ENCODE data around the gene KCNAB3. TPM values are rescaled to one million over a fixed set of nuclear protein-coding genes. Genes with fewer than 3 reads are reported as not detected.

Gene KCNAB3
- total RNA-seq, 1 donor from 2014 or later = 0.06 TPM

GRCh38 chr17:7886227-7887037 is 43.2 kb downstream of the KCNAB3 start:
- DNase-seq (ENCODE audit: low read depth) = no peak
- TF ChIP-seq CTCF (conservative IDR thresholded peaks at IDR 0.05; ENCODE audit: low read depth, low read length) = no peak
- H3K4me3 ChIP-seq (ENCODE audit: low read depth, low read length) = peak overlapping the region; percentile 88

GRCh38 chr17:7885367-7886226 is 44.1 kb downstream of the KCNAB3 start:
- DNase-seq (ENCODE audit: low read depth) = no peak
- H3K4me3 ChIP-seq (ENCODE audit: low read depth, low read length) = peak overlapping the region; percentile 88
- no peak for TF ChIP-seq CTCF (conservative IDR thresholded peaks at IDR 0.05; ENCODE audit: low read depth, low read length)

DNA sequence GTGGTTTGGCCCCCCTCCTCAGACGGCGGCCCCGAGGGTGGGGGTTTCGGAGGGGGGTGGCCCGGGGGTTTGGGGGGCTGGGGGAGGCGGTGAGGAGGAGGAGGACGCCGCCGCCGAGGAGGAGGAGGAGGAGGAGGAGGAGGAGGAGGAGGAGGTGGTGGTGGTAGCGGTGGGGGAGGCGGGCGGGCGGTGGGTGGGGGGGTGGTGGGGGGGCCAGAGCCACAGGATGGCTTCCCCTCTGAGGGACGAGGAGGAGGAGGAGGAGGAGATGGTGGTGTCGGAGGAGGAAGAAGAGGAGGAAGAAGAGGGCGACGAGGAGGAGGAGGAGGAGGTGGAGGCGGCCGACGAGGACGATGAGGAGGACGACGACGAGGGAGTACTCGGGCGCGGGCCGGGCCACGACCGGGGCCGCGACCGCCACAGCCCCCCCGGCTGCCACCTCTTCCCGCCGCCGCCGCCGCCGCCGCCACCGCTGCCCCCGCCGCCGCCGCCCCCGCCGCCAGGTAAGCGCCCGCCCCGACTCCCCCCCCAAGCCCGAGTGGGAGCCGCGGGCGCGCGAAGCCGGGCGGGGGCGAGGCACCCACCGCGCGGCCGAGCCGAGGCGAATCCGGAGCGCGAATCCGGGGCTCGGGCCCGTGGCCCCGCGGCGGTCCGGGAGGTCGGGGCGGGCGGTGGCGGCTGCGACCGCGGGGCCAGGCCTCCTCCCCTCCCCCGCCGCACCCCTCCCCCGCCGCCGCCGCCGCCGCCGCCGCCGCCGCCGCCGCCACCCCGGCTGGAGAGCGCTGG is 44.9 kb downstream of the KCNAB3 start:
- DNase-seq (ENCODE audit: low read depth) = no peak
- peak overlapping the region; percentile 88 for H3K4me3 ChIP-seq (ENCODE audit: low read depth, low read length)
- no peak for TF ChIP-seq CTCF (conservative IDR thresholded peaks at IDR 0.05; ENCODE audit: low read depth, low read length)

DNA sequence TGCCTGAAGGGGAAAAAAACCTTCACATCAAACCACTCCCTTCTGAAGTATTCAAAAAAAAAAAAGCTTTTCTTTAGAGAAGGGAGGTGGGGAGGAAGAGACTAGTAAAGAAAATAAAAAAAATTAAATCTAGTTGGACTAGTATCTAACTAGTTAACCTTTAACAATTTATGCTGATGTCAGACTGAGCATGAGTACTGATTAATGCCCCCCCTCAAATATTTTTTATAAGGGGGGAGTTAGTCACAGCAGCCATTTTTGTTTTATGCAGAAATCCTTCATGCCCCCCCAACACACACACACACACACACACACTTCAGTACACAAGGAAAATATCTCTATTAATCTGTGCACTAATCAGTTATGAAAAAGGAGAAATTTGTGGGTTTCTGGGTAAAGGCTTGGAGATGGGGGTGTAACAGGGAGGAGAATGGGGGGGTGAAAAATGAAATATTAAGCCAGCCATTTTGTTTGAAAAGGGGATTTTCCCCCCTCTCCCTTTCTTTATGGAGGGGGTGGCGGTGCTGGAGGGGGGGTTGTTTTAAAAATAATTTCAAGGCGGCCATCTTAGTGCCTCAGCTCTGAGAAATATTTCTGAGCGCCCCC is 45.8 kb downstream of the KCNAB3 start:
- no peak for TF ChIP-seq CTCF (conservative IDR thresholded peaks at IDR 0.05; ENCODE audit: low read depth, low read length)
- peak overlapping the region; percentile 44 for H3K4me3 ChIP-seq (ENCODE audit: low read depth, low read length)
- no peak for DNase-seq (ENCODE audit: low read depth)

GRCh38 chr17:7882629-7883028 is 47.0 kb downstream of the KCNAB3 start:
- TF ChIP-seq CTCF (conservative IDR thresholded peaks at IDR 0.05; ENCODE audit: low read depth, low read length) = no peak
- no peak overlapping the region for H3K4me3 ChIP-seq (ENCODE audit: low read depth, low read length)
- DNase-seq (ENCODE audit: low read depth) = no peak

DNA sequence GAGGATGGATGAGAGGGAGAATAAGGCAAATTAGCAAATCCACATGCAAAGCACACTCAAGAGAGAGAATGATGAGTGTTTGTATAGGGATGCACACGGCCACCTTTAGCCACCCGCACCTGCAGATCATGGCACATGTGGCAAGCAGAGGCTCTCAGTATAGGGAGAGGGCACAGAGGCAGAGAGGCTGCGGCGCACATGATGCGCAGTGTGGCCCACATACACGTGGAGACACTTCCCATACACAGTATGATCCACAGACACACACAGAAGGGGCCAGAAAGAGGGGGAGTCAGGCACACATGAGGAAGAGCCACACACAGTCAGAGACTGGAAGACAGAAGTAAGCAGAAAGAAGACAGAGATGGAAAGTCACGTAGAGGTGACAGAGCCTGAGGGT is 47.6 kb downstream of the KCNAB3 start:
- no peak for DNase-seq (ENCODE audit: low read depth)
- TF ChIP-seq CTCF (conservative IDR thresholded peaks at IDR 0.05; ENCODE audit: low read depth, low read length) = no peak
- H3K4me3 ChIP-seq (ENCODE audit: low read depth, low read length) = no peak overlapping the region
